GM23338 (cell line): ENCODE measurements around the gene ERVH48-1.

Experiments used
- CREB1 ChIP-seq: fragments of 250-450 bp; sonication (Bioruptor Pico); IDR thresholded peaks from 2 replicates; pipeline ENCODE4 v1.5.0; 2020; ENCODE audit warnings: low read depth, mild to moderate bottlenecking, moderate library complexity
- CTCF ChIP-seq, 2 experiments: fragments of 200-600 bp in 1 of 2; sonication (generic) in 1 of 2; conservative IDR thresholded peaks; 2 replicates each; pipeline versions ENCODE4 v1.5.1 to v1.6.1; 2016 to 2017; ENCODE audit warnings: antibody characterized with exemption in 2 of 2, low read depth in 2 of 2, mild to moderate bottlenecking in 2 of 2, moderate library complexity in 1 of 2
- ETS1 ChIP-seq: IDR thresholded peaks from 2 replicates; pipeline ENCODE4 v1.6.1; 2016; ENCODE audit warnings: antibody characterized with exemption
- EZH2 ChIP-seq: fragments of 200-600 bp; sonication (generic); IDR thresholded peaks from one replicate; pipeline ENCODE4 v1.8.0; 2017; ENCODE audit warnings: antibody characterized with exemption, mild to moderate bottlenecking, low read depth; ENCODE audit not compliant: unreplicated experiment
- EZH2phosphoT487 ChIP-seq: fragments of 200-600 bp; sonication (generic); IDR thresholded peaks from one replicate; pipeline ENCODE4 v1.8.1; 2018; ENCODE audit warnings: antibody characterized with exemption; ENCODE audit not compliant: unreplicated experiment
- JUNB ChIP-seq: IDR thresholded peaks from one replicate; pipeline ENCODE4 v1.6.1; 2016; ENCODE audit warnings: antibody characterized with exemption; ENCODE audit not compliant: unreplicated experiment
- POLR2AphosphoS5 ChIP-seq: IDR thresholded peaks from 2 replicates; pipeline ENCODE4 v1.6.1; 2016; ENCODE audit warnings: antibody characterized with exemption, low read depth
- REST ChIP-seq: IDR thresholded peaks from one replicate; pipeline ENCODE4 v1.6.1; 2018; ENCODE audit warnings: antibody characterized with exemption; ENCODE audit not compliant: unreplicated experiment
- STAT1 ChIP-seq: IDR thresholded peaks from one replicate; pipeline ENCODE4 v1.6.1; 2016; ENCODE audit warnings: antibody characterized with exemption; ENCODE audit not compliant: unreplicated experiment
- ZNF114 ChIP-seq: fragments of 250-450 bp; sonication (Bioruptor Pico); IDR thresholded peaks from 2 replicates; pipeline ENCODE4 v1.5.0; 2020; ENCODE audit warnings: mild to moderate bottlenecking, moderate library complexity

DNA sequence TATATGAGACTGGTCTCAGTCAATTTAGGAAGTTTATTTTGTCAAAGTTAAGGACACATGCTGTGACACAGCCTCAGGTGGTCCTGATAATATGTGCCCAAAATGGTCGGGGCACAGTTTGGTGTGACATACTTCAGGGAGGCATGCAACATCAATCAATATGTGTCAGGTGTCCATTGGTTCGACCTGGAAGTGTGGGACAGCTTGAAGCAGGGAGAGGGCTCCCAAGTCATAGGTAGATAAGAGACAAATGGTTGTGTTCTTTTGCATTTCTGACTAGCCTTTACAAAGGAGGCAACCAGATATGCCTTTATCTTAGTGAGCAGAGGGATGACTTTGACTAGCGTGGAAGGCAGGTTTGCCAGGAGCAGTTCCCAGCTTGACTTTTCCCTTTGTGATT, 4.5 kb upstream of the ERVH48-1 start:
- no peak for TF ChIP-seq EZH2
- TF ChIP-seq POLR2AphosphoS5, result no peak
- TF ChIP-seq CTCF (conservative IDR thresholded peaks at IDR 0.05; ENCODE audit: low read depth in 2 of 2), result no peak
- TF ChIP-seq EZH2phosphoT487, result no peak
- no peak for TF ChIP-seq REST
- no peak for TF ChIP-seq ETS1
- TF ChIP-seq CREB1, result no peak
- no peak for TF ChIP-seq JUNB
- TF ChIP-seq ZNF114 (CRISPR knock-in tag), result no peak
- no peak for TF ChIP-seq STAT1
